GM23338 (cell line): ENCODE measurements around the gene APAF1. TPM values are rescaled to one million over a fixed set of nuclear protein-coding genes. Genes with fewer than 3 reads are reported as not detected.

Source experiments
- ATAC-seq: fragments of 200-7000 bp; cut with Tn5 transposase; 3 replicates; pipeline ENCODE4 v1.9.1; 2020
- DNase-seq: peaks from one replicate; pipeline ENCODE4 v3.0.0-alpha.2; 2015; ENCODE audit warnings: low spot score
- H2AFZ ChIP-seq: fragments of 200-600 bp; sonication (generic); 2 replicates; pipeline ENCODE4 v1.8.0; 2016; ENCODE audit warnings: antibody characterized with exemption, mild to moderate bottlenecking, moderate library complexity
- H3F3A ChIP-seq: fragments of 200-600 bp; sonication (generic); replicated peaks from 2 replicates; pipeline ENCODE4 v1.8.0; 2017; ENCODE audit warnings: antibody characterized with exemption, mixed run types, low read depth
- H3K27ac ChIP-seq: fragments of 200-600 bp; sonication (generic); 2 replicates; pipeline ENCODE4 v1.6.1; 2016; ENCODE audit warnings: low read depth
- H3K27me3 ChIP-seq: fragments of 200-600 bp; sonication (generic); 2 replicates; pipeline ENCODE4 v1.8.0; 2016; ENCODE audit warnings: mild to moderate bottlenecking, mixed run types, moderate library complexity; ENCODE audit not compliant: insufficient read depth
- H3K36me3 ChIP-seq: fragments of 200-600 bp; sonication (generic); 2 replicates; pipeline ENCODE4 v1.8.0; 2016; ENCODE audit warnings: mild to moderate bottlenecking; ENCODE audit not compliant: insufficient read depth
- H3K4me1 ChIP-seq: fragments of 200-600 bp; sonication (generic); 2 replicates; pipeline ENCODE4 v1.8.0; 2016; ENCODE audit warnings: mild to moderate bottlenecking, moderate library complexity; ENCODE audit not compliant: insufficient read depth
- H3K4me2 ChIP-seq: fragments of 200-600 bp; sonication (generic); 2 replicates; pipeline ENCODE4 v1.7.1; 2017; ENCODE audit warnings: mixed run types
- H3K4me3 ChIP-seq: fragments of 200-600 bp; sonication (generic); 2 replicates; pipeline ENCODE4 v1.6.1; 2016; ENCODE audit warnings: mixed run types
- H3K79me2 ChIP-seq: fragments of 200-600 bp; sonication (generic); replicated peaks from 2 replicates; pipeline ENCODE4 v1.8.0; 2017; ENCODE audit warnings: mild to moderate bottlenecking; ENCODE audit not compliant: insufficient read depth
- H3K9me2 ChIP-seq: fragments of 200-600 bp; sonication (generic); 2 replicates; pipeline ENCODE4 v1.8.0; 2017; ENCODE audit not compliant: insufficient read depth
- H4K20me1 ChIP-seq: fragments of 200-600 bp; sonication (generic); replicated peaks from 2 replicates; pipeline ENCODE4 v1.8.0; 2017; ENCODE audit warnings: mild to moderate bottlenecking; ENCODE audit not compliant: insufficient read depth
- H3K27ac Mint-ChIP-seq: 2 replicates; pipeline ENCODE4 v1.8.0; 2020; ENCODE audit warnings: inconsistent platforms, mild to moderate bottlenecking, moderate library complexity, mixed read lengths
- H3K27me3 Mint-ChIP-seq: 3 replicates; pipeline ENCODE4 v1.8.0; 2022; ENCODE audit warnings: low read depth, mild to moderate bottlenecking, moderate library complexity, mixed read lengths, inconsistent platforms; ENCODE audit not compliant: insufficient read depth, poor library complexity
- H3K36me3 Mint-ChIP-seq: 3 replicates; pipeline ENCODE4 v1.8.0; 2021; ENCODE audit warnings: low read depth, mild to moderate bottlenecking, inconsistent platforms, moderate library complexity, mixed read lengths
- H3K4me1 Mint-ChIP-seq: 3 replicates; pipeline ENCODE4 v1.8.0; 2020; ENCODE audit warnings: mild to moderate bottlenecking, inconsistent platforms, mixed read lengths
- H3K4me3 Mint-ChIP-seq: 3 replicates; pipeline ENCODE4 v1.8.0; 2021; ENCODE audit warnings: moderate library complexity, mild to moderate bottlenecking, inconsistent platforms, mixed read lengths
- H3K9me3 Mint-ChIP-seq: 3 replicates; pipeline ENCODE4 v1.8.0; 2020; ENCODE audit warnings: moderate library complexity, mild to moderate bottlenecking, inconsistent platforms, mixed read lengths
- CREB1 ChIP-seq: fragments of 250-450 bp; sonication (Bioruptor Pico); IDR thresholded peaks from 2 replicates; pipeline ENCODE4 v1.5.0; 2020; ENCODE audit warnings: low read depth, mild to moderate bottlenecking, moderate library complexity
- CTCF ChIP-seq, 2 experiments: fragments of 200-600 bp in 1 of 2; sonication (generic) in 1 of 2; conservative IDR thresholded peaks; 2 replicates each; pipeline versions ENCODE4 v1.5.1 to v1.6.1; 2016 to 2017; ENCODE audit warnings: antibody characterized with exemption in 2 of 2, low read depth in 2 of 2, mild to moderate bottlenecking in 2 of 2, moderate library complexity in 1 of 2
- EZH2 ChIP-seq: fragments of 200-600 bp; sonication (generic); IDR thresholded peaks from one replicate; pipeline ENCODE4 v1.8.0; 2017; ENCODE audit warnings: antibody characterized with exemption, mild to moderate bottlenecking, low read depth; ENCODE audit not compliant: unreplicated experiment
- EZH2phosphoT487 ChIP-seq: fragments of 200-600 bp; sonication (generic); IDR thresholded peaks from one replicate; pipeline ENCODE4 v1.8.1; 2018; ENCODE audit warnings: antibody characterized with exemption; ENCODE audit not compliant: unreplicated experiment
- JUNB ChIP-seq: IDR thresholded peaks from one replicate; pipeline ENCODE4 v1.6.1; 2016; ENCODE audit warnings: antibody characterized with exemption; ENCODE audit not compliant: unreplicated experiment
- NANOG ChIP-seq: IDR thresholded peaks from 2 replicates; pipeline ENCODE4 v1.6.1; 2016; ENCODE audit warnings: antibody characterized with exemption, borderline replicate concordance
- POLR2AphosphoS5 ChIP-seq: IDR thresholded peaks from 2 replicates; pipeline ENCODE4 v1.6.1; 2016; ENCODE audit warnings: antibody characterized with exemption, low read depth
- REST ChIP-seq: IDR thresholded peaks from one replicate; pipeline ENCODE4 v1.6.1; 2018; ENCODE audit warnings: antibody characterized with exemption; ENCODE audit not compliant: unreplicated experiment
- STAT1 ChIP-seq: IDR thresholded peaks from one replicate; pipeline ENCODE4 v1.6.1; 2016; ENCODE audit warnings: antibody characterized with exemption; ENCODE audit not compliant: unreplicated experiment
- ZNF114 ChIP-seq: fragments of 250-450 bp; sonication (Bioruptor Pico); IDR thresholded peaks from 2 replicates; pipeline ENCODE4 v1.5.0; 2020; ENCODE audit warnings: mild to moderate bottlenecking, moderate library complexity
- ZNF331 ChIP-seq: fragments of 250-450 bp; sonication (Bioruptor Pico); IDR thresholded peaks from 2 replicates; pipeline ENCODE4 v1.5.0; 2020; ENCODE audit warnings: low read depth, mild to moderate bottlenecking, moderate library complexity
- polyA plus RNA-seq: library from polyadenylated mRNA; unstranded; fragments of >200 nt; fragmentation: Nextera tagmentation; extraction: Ambion mirVana; gene quantifications from 2 replicates; pipeline ENCODE4 v1.2.1, GENCODE V29; 2016
- total RNA-seq: library from RNA; depleted of rRNA; stranded (reverse); fragments of >200 nt; shearing (Covaris generic); gene quantifications from 2 replicates; pipeline ENCODE4 v1.2.3, GENCODE V29; 2014
- TF ChIP-seq, protein P1 (sequence below): fragments of 250-450 bp; sonication (Bioruptor Pico); IDR thresholded peaks from 2 replicates; pipeline ENCODE4 v1.5.0; 2020; ENCODE audit warnings: mild to moderate bottlenecking, moderate library complexity

The APAF1 gene
- total and polyA plus RNA-seq, 2 experiments from 2014 or later: 12.0 to 31.2 TPM

- no peaks in the 10 kb centered on the region for H3K9me2 ChIP-seq
- H3K4me1 ChIP-seq: peaks cover 25% of the 10 kb centered on the region
- peak overlapping the region; percentile 80 for H3K4me3 ChIP-seq
- H3K4me2 ChIP-seq: peak overlapping the region; percentile 94
- H2AFZ ChIP-seq: peak overlapping the region; percentile 99
- Mint-ChIP-seq H3K36me3 (no peaks in the 10 kb centered on the region), H3K9me3 (no peaks in the 10 kb centered on the region), H3K4me1 (peaks cover 34% of the 10 kb centered on the region), H3K27ac (no peak overlapping the region), H3K27me3 (peaks cover 21% of the 10 kb centered on the region), H3K4me3 (peak overlapping the region; percentile 71)
- H3K27ac ChIP-seq: no peak overlapping the region
- H4K20me1 ChIP-seq: no peaks in the 10 kb centered on the region
- TF ChIP-seq, protein P1, sequence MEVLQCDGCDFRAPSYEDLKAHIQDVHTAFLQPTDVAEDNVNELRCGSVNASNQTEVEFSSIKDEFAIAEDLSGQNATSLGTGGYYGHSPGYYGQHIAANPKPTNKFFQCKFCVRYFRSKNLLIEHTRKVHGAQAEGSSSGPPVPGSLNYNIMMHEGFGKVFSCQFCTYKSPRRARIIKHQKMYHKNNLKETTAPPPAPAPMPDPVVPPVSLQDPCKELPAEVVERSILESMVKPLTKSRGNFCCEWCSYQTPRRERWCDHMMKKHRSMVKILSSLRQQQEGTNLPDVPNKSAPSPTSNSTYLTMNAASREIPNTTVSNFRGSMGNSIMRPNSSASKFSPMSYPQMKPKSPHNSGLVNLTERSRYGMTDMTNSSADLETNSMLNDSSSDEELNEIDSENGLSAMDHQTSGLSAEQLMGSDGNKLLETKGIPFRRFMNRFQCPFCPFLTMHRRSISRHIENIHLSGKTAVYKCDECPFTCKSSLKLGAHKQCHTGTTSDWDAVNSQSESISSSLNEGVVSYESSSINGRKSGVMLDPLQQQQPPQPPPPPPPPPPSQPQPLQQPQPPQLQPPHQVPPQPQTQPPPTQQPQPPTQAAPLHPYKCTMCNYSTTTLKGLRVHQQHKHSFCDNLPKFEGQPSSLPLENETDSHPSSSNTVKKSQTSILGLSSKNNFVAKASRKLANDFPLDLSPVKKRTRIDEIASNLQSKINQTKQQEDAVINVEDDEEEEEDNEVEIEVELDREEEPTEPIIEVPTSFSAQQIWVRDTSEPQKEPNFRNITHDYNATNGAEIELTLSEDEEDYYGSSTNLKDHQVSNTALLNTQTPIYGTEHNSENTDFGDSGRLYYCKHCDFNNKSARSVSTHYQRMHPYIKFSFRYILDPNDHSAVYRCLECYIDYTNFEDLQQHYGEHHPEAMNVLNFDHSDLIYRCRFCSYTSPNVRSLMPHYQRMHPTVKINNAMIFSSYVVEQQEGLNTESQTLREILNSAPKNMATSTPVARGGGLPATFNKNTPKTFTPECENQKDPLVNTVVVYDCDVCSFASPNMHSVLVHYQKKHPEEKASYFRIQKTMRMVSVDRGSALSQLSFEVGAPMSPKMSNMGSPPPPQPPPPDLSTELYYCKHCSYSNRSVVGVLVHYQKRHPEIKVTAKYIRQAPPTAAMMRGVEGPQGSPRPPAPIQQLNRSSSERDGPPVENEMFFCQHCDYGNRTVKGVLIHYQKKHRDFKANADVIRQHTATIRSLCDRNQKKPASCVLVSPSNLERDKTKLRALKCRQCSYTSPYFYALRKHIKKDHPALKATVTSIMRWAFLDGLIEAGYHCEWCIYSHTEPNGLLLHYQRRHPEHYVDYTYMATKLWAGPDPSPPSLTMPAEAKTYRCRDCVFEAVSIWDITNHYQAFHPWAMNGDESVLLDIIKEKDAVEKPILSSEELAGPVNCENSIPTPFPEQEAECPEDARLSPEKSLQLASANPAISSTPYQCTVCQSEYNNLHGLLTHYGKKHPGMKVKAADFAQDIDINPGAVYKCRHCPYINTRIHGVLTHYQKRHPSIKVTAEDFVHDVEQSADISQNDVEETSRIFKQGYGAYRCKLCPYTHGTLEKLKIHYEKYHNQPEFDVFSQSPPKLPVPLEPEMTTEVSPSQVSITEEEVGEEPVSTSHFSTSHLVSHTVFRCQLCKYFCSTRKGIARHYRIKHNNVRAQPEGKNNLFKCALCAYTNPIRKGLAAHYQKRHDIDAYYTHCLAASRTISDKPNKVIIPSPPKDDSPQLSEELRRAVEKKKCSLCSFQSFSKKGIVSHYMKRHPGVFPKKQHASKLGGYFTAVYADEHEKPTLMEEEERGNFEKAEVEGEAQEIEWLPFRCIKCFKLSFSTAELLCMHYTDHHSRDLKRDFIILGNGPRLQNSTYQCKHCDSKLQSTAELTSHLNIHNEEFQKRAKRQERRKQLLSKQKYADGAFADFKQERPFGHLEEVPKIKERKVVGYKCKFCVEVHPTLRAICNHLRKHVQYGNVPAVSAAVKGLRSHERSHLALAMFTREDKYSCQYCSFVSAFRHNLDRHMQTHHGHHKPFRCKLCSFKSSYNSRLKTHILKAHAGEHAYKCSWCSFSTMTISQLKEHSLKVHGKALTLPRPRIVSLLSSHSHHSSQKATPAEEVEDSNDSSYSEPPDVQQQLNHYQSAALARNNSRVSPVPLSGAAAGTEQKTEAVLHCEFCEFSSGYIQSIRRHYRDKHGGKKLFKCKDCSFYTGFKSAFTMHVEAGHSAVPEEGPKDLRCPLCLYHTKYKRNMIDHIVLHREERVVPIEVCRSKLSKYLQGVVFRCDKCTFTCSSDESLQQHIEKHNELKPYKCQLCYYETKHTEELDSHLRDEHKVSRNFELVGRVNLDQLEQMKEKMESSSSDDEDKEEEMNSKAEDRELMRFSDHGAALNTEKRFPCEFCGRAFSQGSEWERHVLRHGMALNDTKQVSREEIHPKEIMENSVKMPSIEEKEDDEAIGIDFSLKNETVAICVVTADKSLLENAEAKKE (CRISPR knock-in tag): no peak
- TF ChIP-seq STAT1: no peak
- TF ChIP-seq EZH2phosphoT487: no peak
- TF ChIP-seq JUNB: no peak
- TF ChIP-seq POLR2AphosphoS5: no peak
- no peak for TF ChIP-seq ZNF331 (CRISPR knock-in tag)
- no peak for TF ChIP-seq EZH2
- TF ChIP-seq REST: no peak
- no peak for TF ChIP-seq CTCF (conservative IDR thresholded peaks at IDR 0.05; ENCODE audit: low read depth in 2 of 2)
- no peak for TF ChIP-seq CREB1
- TF ChIP-seq ZNF114 (CRISPR knock-in tag): no peak
- TF ChIP-seq NANOG: no peak
- no peaks in the 10 kb centered on the region for H3K36me3 ChIP-seq
- H3K79me2 ChIP-seq: no peaks in the 10 kb centered on the region
- H3K27me3 ChIP-seq: peaks cover 27% of the 10 kb centered on the region
- ATAC-seq (peak; percentile 63), DNase-seq (peak; percentile 57)
- no peaks in the 10 kb centered on the region for H3F3A ChIP-seq
These were observed 100.7 kb downstream of the APAF1 start for GRCh38 chr12:98745578-98746391.
